Left hindlimb (tissue), 1 donor: ENCODE data around the gene TRMT5.

Source experiments
- DNase-seq: peaks from one replicate; pipeline ENCODE4 v3.0.0-alpha.2; 2018

Gene TRMT5

GRCh38 chr14:60963761-60964160 is 17.1 kb downstream of the TRMT5 start:
- DNase-seq, result no peak

GRCh38 chr14:60958146-60958545 is 22.7 kb downstream of the TRMT5 start:
- no peak for DNase-seq

- no peak for DNase-seq
Measured at GRCh38 chr14:60956632-60957031, 24.2 kb downstream of the TRMT5 start.

GRCh38 chr14:60956202-60956601 is 24.7 kb downstream of the TRMT5 start:
- no peak for DNase-seq

GRCh38 chr14:60951776-60952435 is 29.0 kb downstream of the TRMT5 start:
- DNase-seq, result no peak

GRCh38 chr14:60946773-60947172 is 34.1 kb downstream of the TRMT5 start:
- DNase-seq, result no peak

- DNase-seq, result no peak
Measured at GRCh38 chr14:60945984-60946383, 34.9 kb downstream of the TRMT5 start.

GRCh38 chr14:60944204-60944603 is 36.7 kb downstream of the TRMT5 start:
- no peak for DNase-seq

GRCh38 chr14:60943637-60944032 is 37.2 kb downstream of the TRMT5 start:
- no peak for DNase-seq

- no peak for DNase-seq
Measured at GRCh38 chr14:60935319-60935718, 45.6 kb downstream of the TRMT5 start.

GRCh38 chr14:60933920-60934655 is 46.8 kb downstream of the TRMT5 start:
- no peak for DNase-seq

GRCh38 chr14:60931218-60931617 is 49.7 kb downstream of the TRMT5 start:
- peak; percentile 47 for DNase-seq

GRCh38 chr14:60926002-60926401 is 54.9 kb downstream of the TRMT5 start:
- DNase-seq, result no peak

GRCh38 chr14:60925286-60925685 is 55.6 kb downstream of the TRMT5 start:
- DNase-seq, result no peak

GRCh38 chr14:60922050-60922449 is 58.8 kb downstream of the TRMT5 start:
- DNase-seq, result no peak
